Liver (tissue), 3 donors: ENCODE results near the gene SOHLH1.

ENCODE experiments used
- EGR1 ChIP-seq, 2 donors: IDR thresholded peaks; 2 replicates each; pipeline ENCODE4 v1.6.1; 2016 to 2018; ENCODE audit warnings: antibody characterized with exemption in 2 of 2, low read depth in 2 of 2
- FOXA1 ChIP-seq: IDR thresholded peaks from 2 replicates; pipeline ENCODE4 v1.6.1; 2016; ENCODE audit warnings: antibody characterized with exemption
- FOXA2 ChIP-seq: IDR thresholded peaks from 2 replicates; pipeline ENCODE4 v1.6.1; 2016; ENCODE audit warnings: antibody characterized with exemption
- GABPA ChIP-seq, 2 donors: IDR thresholded peaks in 1 of 2; conservative IDR thresholded peaks in 1 of 2; 2 replicates each; pipeline ENCODE4 v1.6.1; 2016; ENCODE audit warnings: antibody characterized with exemption in 2 of 2, mild to moderate bottlenecking in 1 of 2, moderate library complexity in 1 of 2
- HNF4A ChIP-seq, 2 donors: conservative IDR thresholded peaks; 2 replicates each; pipeline ENCODE4 v1.6.1; 2016; ENCODE audit warnings: antibody characterized with exemption in 2 of 2, mild to moderate bottlenecking in 2 of 2
- JUND ChIP-seq, 2 donors: IDR thresholded peaks; 2 replicates each; pipeline ENCODE4 v1.6.1; 2016; ENCODE audit warnings: antibody characterized with exemption in 2 of 2
- RAD21 ChIP-seq, 2 donors: IDR thresholded peaks; 2 replicates each; pipeline ENCODE4 v1.6.1; 2016; ENCODE audit warnings: antibody characterized with exemption in 2 of 2, mild to moderate bottlenecking in 2 of 2
- RXRA ChIP-seq, 2 donors: IDR thresholded peaks; 2 replicates each; pipeline ENCODE4 v1.6.1; 2017 to 2018; ENCODE audit warnings: antibody characterized with exemption in 2 of 2, mild to moderate bottlenecking in 1 of 2
- TAF1 ChIP-seq: conservative IDR thresholded peaks from 2 replicates; pipeline ENCODE4 v1.6.1; 2016; ENCODE audit warnings: antibody characterized with exemption, mild to moderate bottlenecking
- YY1 ChIP-seq: IDR thresholded peaks from 2 replicates; pipeline ENCODE4 v1.6.1; 2016; ENCODE audit warnings: antibody characterized with exemption, mild to moderate bottlenecking
- TF ChIP-seq, protein P1 (sequence below): fragments of 150-350 bp; IDR thresholded peaks from 2 replicates; pipeline ENCODE4 v1.5.1; 2017; ENCODE audit warnings: improper control_type of control experiment, low read depth, low read length; ENCODE audit not compliant: missing input control
- TF ChIP-seq, protein P2 (sequence below): IDR thresholded peaks from 2 replicates; pipeline ENCODE4 v1.6.1; 2016; ENCODE audit warnings: antibody characterized with exemption
- TF ChIP-seq, protein P3 (sequence below): IDR thresholded peaks from 2 replicates; pipeline ENCODE4 v1.6.1; 2016; ENCODE audit warnings: antibody characterized with exemption, mild to moderate bottlenecking
- donor health status: healthy.
- donor health status: healthy.

DNA sequence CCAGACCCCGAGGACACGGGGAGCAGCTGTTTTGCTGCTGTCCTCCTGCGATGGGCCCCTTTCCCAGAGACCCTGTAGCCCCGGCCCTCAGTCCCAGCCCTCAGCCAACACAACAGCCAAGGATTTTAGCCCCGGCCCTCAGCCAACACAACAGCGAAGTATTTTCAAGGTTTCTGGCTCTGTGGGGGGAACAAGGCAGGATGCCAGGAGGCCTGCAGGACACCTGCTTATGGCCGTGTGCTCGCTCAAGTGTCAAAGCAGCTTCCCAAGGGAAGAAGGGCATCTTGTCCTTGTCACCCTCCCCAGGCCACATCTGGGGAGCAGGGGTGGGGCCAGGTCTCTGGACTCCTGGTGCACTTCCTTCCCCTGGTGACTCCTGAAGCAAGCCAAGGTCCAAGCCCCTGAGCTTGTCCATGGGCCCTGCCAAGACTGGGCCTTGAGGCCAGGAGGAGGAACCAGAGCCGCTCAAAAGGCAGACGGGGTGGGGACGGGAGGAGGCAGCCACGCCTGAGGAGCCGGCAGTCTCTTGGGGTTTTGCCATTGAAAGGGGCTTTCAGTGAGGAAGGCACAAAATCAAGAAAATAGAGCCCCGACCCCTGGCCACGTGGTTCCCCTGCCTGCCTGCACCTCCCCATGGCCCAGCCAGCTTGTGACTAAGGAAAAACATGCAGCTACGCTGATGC lies 13.5 kb upstream of the SOHLH1 start:
- TF ChIP-seq, protein P1, sequence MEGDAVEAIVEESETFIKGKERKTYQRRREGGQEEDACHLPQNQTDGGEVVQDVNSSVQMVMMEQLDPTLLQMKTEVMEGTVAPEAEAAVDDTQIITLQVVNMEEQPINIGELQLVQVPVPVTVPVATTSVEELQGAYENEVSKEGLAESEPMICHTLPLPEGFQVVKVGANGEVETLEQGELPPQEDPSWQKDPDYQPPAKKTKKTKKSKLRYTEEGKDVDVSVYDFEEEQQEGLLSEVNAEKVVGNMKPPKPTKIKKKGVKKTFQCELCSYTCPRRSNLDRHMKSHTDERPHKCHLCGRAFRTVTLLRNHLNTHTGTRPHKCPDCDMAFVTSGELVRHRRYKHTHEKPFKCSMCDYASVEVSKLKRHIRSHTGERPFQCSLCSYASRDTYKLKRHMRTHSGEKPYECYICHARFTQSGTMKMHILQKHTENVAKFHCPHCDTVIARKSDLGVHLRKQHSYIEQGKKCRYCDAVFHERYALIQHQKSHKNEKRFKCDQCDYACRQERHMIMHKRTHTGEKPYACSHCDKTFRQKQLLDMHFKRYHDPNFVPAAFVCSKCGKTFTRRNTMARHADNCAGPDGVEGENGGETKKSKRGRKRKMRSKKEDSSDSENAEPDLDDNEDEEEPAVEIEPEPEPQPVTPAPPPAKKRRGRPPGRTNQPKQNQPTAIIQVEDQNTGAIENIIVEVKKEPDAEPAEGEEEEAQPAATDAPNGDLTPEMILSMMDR: no peak
- TF ChIP-seq TAF1 (no peak), RAD21 (IDR thresholded peaks at IDR 0.05) (no peak), YY1 (no peak), GABPA (IDR thresholded peaks at IDR 0.05 in 1 of 2, conservative IDR thresholded peaks at IDR 0.05 in 1 of 2) (no peak), FOXA2 (no peak), HNF4A (conservative IDR thresholded peaks at IDR 0.05) (no peak), RXRA (IDR thresholded peaks at IDR 0.05) (no peak), JUND (IDR thresholded peaks at IDR 0.05) (no peak), EGR1 (IDR thresholded peaks at IDR 0.05; ENCODE audit: low read depth in 2 of 2) (no peak), FOXA1 (no peak)
- TF ChIP-seq, protein P2, sequence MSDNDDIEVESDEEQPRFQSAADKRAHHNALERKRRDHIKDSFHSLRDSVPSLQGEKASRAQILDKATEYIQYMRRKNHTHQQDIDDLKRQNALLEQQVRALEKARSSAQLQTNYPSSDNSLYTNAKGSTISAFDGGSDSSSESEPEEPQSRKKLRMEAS: no peak
- TF ChIP-seq, protein P3, sequence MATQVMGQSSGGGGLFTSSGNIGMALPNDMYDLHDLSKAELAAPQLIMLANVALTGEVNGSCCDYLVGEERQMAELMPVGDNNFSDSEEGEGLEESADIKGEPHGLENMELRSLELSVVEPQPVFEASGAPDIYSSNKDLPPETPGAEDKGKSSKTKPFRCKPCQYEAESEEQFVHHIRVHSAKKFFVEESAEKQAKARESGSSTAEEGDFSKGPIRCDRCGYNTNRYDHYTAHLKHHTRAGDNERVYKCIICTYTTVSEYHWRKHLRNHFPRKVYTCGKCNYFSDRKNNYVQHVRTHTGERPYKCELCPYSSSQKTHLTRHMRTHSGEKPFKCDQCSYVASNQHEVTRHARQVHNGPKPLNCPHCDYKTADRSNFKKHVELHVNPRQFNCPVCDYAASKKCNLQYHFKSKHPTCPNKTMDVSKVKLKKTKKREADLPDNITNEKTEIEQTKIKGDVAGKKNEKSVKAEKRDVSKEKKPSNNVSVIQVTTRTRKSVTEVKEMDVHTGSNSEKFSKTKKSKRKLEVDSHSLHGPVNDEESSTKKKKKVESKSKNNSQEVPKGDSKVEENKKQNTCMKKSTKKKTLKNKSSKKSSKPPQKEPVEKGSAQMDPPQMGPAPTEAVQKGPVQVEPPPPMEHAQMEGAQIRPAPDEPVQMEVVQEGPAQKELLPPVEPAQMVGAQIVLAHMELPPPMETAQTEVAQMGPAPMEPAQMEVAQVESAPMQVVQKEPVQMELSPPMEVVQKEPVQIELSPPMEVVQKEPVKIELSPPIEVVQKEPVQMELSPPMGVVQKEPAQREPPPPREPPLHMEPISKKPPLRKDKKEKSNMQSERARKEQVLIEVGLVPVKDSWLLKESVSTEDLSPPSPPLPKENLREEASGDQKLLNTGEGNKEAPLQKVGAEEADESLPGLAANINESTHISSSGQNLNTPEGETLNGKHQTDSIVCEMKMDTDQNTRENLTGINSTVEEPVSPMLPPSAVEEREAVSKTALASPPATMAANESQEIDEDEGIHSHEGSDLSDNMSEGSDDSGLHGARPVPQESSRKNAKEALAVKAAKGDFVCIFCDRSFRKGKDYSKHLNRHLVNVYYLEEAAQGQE: no peak
